Stimulated activated CD8-positive, alpha-beta memory T cell treated with anti-CD3 and anti-CD28 coated beads, Interleukin-12 subunit alpha, Interleukin-12 subunit beta, amount 100 ng/mL, for 24 hours (primary cell): ENCODE data around the gene LPCAT1.

ENCODE experiments used
- DNase-seq: peaks from one replicate; pipeline ENCODE4 v3.0.0-alpha.2; 2020; ENCODE audit errors: extremely low read depth

LPCAT1 gene

GRCh38 chr5:1444361-1445189 lies 79.2 kb downstream of the LPCAT1 start:
- no peak for DNase-seq

GRCh38 chr5:1443991-1444360 lies 79.8 kb downstream of the LPCAT1 start:
- no peak for DNase-seq

- DNase-seq, result no peak
Measured at GRCh38 chr5:1443171-1443570, 80.6 kb downstream of the LPCAT1 start.

GRCh38 chr5:1442222-1443145 lies 81.3 kb downstream of the LPCAT1 start:
- DNase-seq, result no peak

GRCh38 chr5:1441166-1441865 lies 82.4 kb downstream of the LPCAT1 start:
- DNase-seq, result no peak

- no peak for DNase-seq
Measured at GRCh38 chr5:1440098-1440493, 83.7 kb downstream of the LPCAT1 start.

GRCh38 chr5:1439388-1440097 lies 84.2 kb downstream of the LPCAT1 start:
- no peak for DNase-seq

GRCh38 chr5:1438871-1439270 lies 84.9 kb downstream of the LPCAT1 start:
- DNase-seq, result no peak

- no peak for DNase-seq
Measured at GRCh38 chr5:1437876-1438559, 85.7 kb downstream of the LPCAT1 start.

- DNase-seq, result no peak
Measured at GRCh38 chr5:1437226-1437829, 86.4 kb downstream of the LPCAT1 start.

GRCh38 chr5:1436681-1437080 lies 87.1 kb downstream of the LPCAT1 start:
- DNase-seq, result no peak

GRCh38 chr5:1436036-1436435 lies 87.7 kb downstream of the LPCAT1 start:
- DNase-seq, result no peak

- no peak for DNase-seq
Measured at GRCh38 chr5:1435369-1435768, 88.4 kb downstream of the LPCAT1 start.

GRCh38 chr5:1432296-1432695 lies 91.5 kb downstream of the LPCAT1 start:
- no peak for DNase-seq

GRCh38 chr5:1431896-1432295 lies 91.9 kb downstream of the LPCAT1 start:
- DNase-seq, result no peak

- DNase-seq, result no peak
Measured at GRCh38 chr5:1431021-1431811, 92.5 kb downstream of the LPCAT1 start.

GRCh38 chr5:1430121-1430795 lies 93.5 kb downstream of the LPCAT1 start:
- DNase-seq, result no peak

- DNase-seq, result no peak
Measured at GRCh38 chr5:1429496-1429895, 94.3 kb downstream of the LPCAT1 start.

- no peak for DNase-seq
Measured at GRCh38 chr5:1429066-1429465, 94.7 kb downstream of the LPCAT1 start.
